Measurements from ENCODE around the gene WHRN. TPM values are rescaled to one million over a fixed set of nuclear protein-coding genes. Genes with fewer than 3 reads are reported as not detected.

WHRN gene
- total RNA-seq, 1 donor from 2014 or later: 5.2 TPM

DNA sequence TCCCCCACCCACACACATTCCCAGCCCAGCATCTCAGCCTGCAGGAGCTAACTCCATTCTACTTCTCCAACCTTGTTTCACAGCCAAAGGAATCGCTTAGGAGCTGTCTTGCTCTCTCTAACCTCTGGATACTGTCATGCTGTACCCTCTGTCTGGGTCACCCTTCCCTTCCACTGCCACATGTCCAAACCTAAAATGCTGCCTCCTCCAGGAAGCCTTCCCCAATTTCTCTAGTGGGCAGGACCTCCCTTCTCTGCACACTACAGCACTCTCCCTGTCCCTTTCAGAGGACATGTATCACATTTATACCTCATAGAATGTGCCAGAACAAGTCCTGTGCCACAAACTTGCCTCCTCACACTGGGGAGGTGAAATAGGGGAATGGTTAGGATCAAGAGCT, 30.8 kb downstream of the WHRN start:
- H3K4me3 ChIP-seq (ENCODE audit: low read depth, low read length): no peak overlapping the region
- TF ChIP-seq, protein P1, sequence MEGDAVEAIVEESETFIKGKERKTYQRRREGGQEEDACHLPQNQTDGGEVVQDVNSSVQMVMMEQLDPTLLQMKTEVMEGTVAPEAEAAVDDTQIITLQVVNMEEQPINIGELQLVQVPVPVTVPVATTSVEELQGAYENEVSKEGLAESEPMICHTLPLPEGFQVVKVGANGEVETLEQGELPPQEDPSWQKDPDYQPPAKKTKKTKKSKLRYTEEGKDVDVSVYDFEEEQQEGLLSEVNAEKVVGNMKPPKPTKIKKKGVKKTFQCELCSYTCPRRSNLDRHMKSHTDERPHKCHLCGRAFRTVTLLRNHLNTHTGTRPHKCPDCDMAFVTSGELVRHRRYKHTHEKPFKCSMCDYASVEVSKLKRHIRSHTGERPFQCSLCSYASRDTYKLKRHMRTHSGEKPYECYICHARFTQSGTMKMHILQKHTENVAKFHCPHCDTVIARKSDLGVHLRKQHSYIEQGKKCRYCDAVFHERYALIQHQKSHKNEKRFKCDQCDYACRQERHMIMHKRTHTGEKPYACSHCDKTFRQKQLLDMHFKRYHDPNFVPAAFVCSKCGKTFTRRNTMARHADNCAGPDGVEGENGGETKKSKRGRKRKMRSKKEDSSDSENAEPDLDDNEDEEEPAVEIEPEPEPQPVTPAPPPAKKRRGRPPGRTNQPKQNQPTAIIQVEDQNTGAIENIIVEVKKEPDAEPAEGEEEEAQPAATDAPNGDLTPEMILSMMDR (conservative IDR thresholded peaks at IDR 0.05; ENCODE audit: low read depth, low read length): no peak
- no peak for DNase-seq (ENCODE audit: low read depth)

DNA sequence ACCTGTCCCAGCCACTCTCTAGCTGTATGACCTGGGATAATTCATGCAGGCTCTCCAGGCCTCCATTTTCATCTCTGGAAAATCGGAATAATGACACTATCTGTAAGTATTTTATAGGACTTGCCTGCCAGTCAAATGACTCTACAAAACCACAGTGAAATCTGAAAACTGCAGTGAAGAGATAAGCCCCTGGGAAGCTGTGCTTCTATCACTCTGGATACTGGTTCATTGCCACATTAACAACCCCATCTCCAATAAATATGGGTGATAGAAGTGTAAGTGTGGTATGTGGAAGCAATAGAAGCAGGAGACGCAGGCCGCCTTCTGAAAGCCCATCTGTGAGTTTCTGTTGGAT, 31.8 kb downstream of the WHRN start:
- no peak for DNase-seq (ENCODE audit: low read depth)
- no peak overlapping the region for H3K4me3 ChIP-seq (ENCODE audit: low read depth, low read length)
- TF ChIP-seq, protein P1 (conservative IDR thresholded peaks at IDR 0.05; ENCODE audit: low read depth, low read length): no peak

DNA sequence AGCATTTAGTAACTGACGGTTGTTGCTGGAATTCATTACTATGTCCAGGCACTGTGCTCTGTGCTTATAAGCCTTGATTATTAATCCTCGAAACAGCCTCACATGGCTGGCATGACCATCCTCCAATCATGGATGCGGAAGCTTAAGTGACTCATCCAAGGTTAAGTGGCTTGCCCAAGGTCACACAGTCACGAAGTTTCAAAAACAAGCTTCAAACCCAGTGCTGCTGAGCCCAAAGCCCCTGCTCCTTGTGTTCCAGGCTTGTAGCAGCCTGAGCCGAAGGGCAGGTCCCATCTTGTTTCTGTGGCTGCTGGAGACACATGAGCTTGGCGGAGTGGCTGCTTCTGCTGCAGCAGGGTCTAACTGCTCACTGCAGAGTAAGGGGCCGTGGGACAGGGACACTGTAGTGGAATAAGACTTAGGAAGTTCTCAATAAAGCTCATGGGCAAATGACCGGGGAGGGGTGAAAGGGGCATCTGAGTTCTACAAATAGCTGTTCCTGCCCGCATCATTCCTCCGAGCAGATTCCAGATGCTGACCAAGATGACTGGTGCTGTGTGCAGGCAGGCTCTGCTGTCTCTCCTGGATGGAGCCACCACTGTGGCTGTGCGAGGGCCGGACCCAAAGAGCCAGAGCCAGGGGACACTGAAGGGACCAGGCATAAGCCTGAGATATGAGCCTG, 32.4 kb downstream of the WHRN start:
- DNase-seq (ENCODE audit: low read depth): no peak
- TF ChIP-seq, protein P1 (conservative IDR thresholded peaks at IDR 0.05; ENCODE audit: low read depth, low read length): no peak
- no peak overlapping the region for H3K4me3 ChIP-seq (ENCODE audit: low read depth, low read length)

DNA sequence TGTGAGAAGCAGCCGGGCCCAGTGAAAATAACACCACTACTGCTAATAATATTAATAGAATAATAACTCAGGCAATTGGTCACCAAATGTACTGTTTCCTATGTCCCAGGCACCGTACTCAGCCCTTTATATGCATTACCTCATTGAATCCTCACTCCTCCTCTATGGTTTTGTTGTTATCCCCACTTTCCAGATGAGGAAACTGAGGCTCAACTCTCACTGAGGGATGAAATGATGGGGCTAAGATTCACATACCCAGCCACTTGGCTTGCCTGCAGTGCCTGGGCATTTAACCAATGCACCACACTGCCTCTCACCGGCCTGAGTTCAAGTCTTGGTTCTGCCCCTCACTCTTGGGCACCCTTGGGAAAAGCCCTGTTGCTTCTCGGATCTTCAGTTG, 34.1 kb downstream of the WHRN start:
- H3K4me3 ChIP-seq (ENCODE audit: low read depth, low read length): no peak overlapping the region
- TF ChIP-seq, protein P1 (conservative IDR thresholded peaks at IDR 0.05; ENCODE audit: low read depth, low read length): no peak
- DNase-seq (ENCODE audit: low read depth): no peak

DNA sequence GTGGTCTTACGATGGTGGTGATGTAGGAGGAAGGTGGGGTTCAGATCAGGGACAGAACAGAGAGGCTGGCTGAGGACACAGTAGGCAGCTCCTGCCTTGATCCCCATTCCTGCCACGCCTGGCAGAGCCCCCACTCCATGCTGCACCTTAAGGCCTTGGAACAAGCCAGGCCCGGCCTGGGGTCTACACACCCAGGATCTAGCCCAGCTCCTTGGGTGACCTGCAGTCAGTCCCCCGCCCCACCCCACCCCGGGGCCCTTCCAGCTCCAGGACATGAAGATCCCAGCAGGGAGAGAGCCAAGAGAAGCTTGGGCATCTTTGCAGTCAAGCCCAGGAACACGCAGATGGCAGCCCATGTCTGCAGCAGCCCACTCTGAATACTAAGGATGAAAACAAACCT, 34.7 kb downstream of the WHRN start:
- H3K4me3 ChIP-seq (ENCODE audit: low read depth, low read length): no peak overlapping the region
- TF ChIP-seq, protein P1 (conservative IDR thresholded peaks at IDR 0.05; ENCODE audit: low read depth, low read length): no peak
- DNase-seq (ENCODE audit: low read depth): no peak

DNA sequence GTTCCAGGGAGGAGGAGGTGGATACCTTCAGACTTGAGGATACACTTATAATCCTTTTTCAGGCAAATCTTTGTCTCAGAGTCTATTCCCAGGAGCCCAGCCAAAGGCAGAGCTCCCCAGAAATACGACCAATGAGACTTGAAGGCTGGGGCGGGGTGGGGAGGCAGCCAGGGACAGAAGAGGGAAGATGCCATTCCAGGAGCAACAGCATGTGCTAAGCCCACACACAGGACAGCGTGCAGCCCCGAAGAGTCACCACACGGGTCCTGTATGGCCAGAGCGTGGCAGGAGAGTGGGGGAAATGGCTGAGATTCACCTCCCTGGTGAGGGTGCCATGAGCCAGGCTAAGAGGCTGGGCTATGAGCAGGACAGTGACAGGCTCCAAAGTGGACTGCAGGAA, 35.2 kb downstream of the WHRN start:
- TF ChIP-seq, protein P1 (conservative IDR thresholded peaks at IDR 0.05; ENCODE audit: low read depth, low read length): no peak
- no peak for DNase-seq (ENCODE audit: low read depth)
- H3K4me3 ChIP-seq (ENCODE audit: low read depth, low read length): no peak overlapping the region

All from epithelial cell of proximal tubule (primary cell).